ENCODE measurements around the gene PSMA8. TPM values are rescaled to one million over a fixed set of nuclear protein-coding genes. Genes with fewer than 3 reads are reported as not detected.
"Not testable (repeated sequence)": the region's sequence is repeated elsewhere in the genome, so short reads cannot be mapped to it uniquely, and the experiment has no call there.

PSMA8 gene
- total RNA-seq, 1 experiment from 2014 or later: not detected

- no peak for TF ChIP-seq TEAD4 (CRISPR knock-in tag; IDR thresholded peaks at IDR 0.05)
- no peak for TF ChIP-seq JUN (CRISPR knock-in tag; IDR thresholded peaks at IDR 0.05)
- TF ChIP-seq FOXJ3 (CRISPR knock-in tag; IDR thresholded peaks at IDR 0.05; ENCODE audit: borderline replicate concordance): no peak
- TF ChIP-seq ZNF232 (CRISPR knock-in tag; IDR thresholded peaks at IDR 0.05): no peak
Observed at GRCh38 chr18:26119246-26119645, 14.4 kb upstream of the PSMA8 start (continued).

- Mint-ChIP-seq H3K4me1 (no peaks in the 10 kb centered on the region), H3K4me3 (no peak overlapping the region), H3K9me3 (peaks cover 40% of the 10 kb centered on the region), H3K27me3 (ENCODE audit: low read depth) (no peaks in the 10 kb centered on the region; the same call in 1 of the 2 replicates), H3K36me3 (peaks cover 11% of the 10 kb centered on the region), H3K27ac (no peak overlapping the region)
- ChIA-PET CTCF (no interaction called here), POLR2A (no interaction called here)
- no peak for DNase-seq (ENCODE audit: low spot score)
- no peak for ATAC-seq
- TF ChIP-seq ETV6 (CRISPR knock-in tag; IDR thresholded peaks at IDR 0.05) (no peak), ZNF425 (CRISPR knock-in tag; conservative IDR thresholded peaks at IDR 0.05) (no peak), ZNF281 (CRISPR knock-in tag; IDR thresholded peaks at IDR 0.05) (no peak), NR3C1 (CRISPR knock-in tag; conservative IDR thresholded peaks at IDR 0.05; ENCODE audit: low read depth) (no peak), STAT6 (CRISPR knock-in tag; conservative IDR thresholded peaks at IDR 0.05; ENCODE audit: low read depth) (no peak), ZNF317 (CRISPR knock-in tag; IDR thresholded peaks at IDR 0.05; ENCODE audit: borderline replicate concordance, low read depth) (no peak), CTCF (IDR thresholded peaks at IDR 0.05) (no peak), NFE2L1 (CRISPR knock-in tag; IDR thresholded peaks at IDR 0.05) (no peak)
Observed at GRCh38 chr18:26121476-26121875, 12.2 kb upstream of the PSMA8 start.

GRCh38 chr18:26121994-26122393 lies 11.7 kb upstream of the PSMA8 start:
- CTCF ChIA-PET, H3K4me1 Mint-ChIP-seq: not testable (repeated sequence)
- peaks cover 40% of the 10 kb centered on the region for H3K9me3 Mint-ChIP-seq

More at GRCh38 chr18:26121994-26122393, 11.7 kb upstream of the PSMA8 start:
- H3K27ac Mint-ChIP-seq; H3K4me3 Mint-ChIP-seq; DNase-seq (ENCODE audit: low spot score); ATAC-seq; H3K27me3 Mint-ChIP-seq (ENCODE audit: low read depth); POLR2A ChIA-PET: not testable (repeated sequence)
- H3K36me3 Mint-ChIP-seq: peaks cover 11% of the 10 kb centered on the region
